HG03521 (cell line): Measurements from ENCODE around the gene MRPS5.
"Not testable (repeated sequence)": the region's sequence is repeated elsewhere in the genome, so short reads cannot be mapped to it uniquely, and the experiment has no call there.

Experiments
- ATAC-seq: cut with Tn5 transposase; IDR thresholded peaks from one replicate; pipeline ENCODE4 v1.9.1; 2021; ENCODE audit warnings: mild to moderate bottlenecking, moderate library complexity; ENCODE audit not compliant: unreplicated experiment

The MRPS5 gene

DNA sequence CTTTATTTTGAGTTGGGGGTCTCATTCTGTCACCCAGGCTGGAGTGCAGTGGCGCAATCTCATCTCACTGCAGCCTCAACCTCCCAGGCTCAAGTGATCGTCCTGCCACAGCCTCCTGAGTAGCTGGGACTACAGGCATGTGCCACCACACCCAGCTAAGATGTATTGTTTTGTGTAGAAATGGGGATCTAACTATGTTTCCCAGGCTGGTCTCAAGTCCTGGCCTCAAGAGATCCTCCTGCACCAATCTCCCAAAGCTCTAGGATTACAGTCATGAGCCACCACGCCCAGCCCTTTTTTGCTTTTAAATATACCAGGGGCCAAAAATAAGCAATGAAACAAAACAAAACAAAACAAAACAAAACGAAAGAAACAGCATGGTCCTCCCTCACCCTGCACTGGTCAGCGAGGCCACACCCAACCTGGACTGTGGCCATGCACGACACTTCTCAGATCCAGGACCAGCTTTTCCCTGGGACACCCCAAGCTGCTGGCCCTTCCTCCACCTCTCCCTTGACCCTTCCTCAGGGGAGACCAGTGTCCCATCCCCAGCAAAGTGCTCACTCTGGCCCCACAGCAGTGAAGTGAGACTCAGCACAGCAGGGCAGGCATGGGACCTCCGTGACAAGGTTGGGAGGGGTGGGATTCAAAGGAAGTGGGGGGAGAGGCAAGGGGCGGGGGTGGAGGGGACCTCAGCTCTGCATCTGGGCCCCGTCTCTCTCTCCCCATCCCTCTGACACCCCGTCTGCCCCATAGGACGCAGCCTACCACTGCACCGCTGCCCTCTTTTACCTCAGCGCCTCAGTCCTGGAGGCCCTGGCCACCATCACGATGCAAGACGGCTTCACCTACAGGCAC lies 72.6 kb downstream of the MRPS5 start:
- ATAC-seq = no peak

DNA sequence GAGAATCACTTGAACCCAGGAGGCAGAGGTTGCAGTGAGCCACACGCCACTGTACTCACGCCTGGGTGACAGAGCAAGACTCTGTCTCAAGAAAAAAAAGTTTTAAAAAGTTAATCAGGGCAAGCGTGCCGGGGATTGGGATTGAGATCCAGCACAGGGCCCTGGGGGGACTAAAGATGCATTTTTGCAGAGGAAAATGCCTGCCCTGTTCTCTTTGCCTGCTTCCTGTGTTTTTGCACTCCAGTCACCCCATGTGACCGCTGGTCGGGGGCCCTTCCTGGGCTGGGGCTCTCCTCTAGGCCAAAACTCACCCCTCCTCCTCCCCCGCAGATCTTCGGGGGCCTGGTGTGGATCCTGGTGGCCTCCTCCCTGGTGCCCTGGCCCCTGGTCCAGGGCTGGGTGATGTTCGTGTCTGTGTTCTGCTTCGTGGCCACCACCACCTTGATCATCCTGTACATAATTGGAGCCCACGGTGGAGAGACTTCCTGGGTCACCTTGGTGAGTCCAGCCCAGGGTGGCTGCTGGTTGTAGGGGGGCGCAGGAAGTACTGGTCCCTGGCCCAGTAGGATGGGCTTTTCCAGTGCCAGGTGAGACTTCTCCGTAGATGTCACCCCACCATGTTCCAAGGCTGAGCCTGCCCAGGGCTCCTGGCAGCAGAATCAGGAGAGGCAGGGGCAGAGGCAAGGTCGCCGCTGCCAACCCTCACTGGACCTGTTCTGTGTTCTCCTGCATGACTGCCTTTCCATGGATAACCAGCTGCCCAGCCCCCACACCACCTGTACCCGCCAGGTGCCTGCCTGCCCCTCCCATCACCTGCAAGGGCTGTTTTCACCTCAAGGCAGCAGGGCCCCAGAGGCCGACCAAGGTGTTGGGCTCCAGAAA lies 73.7 kb downstream of the MRPS5 start:
- ATAC-seq = no peak

DNA sequence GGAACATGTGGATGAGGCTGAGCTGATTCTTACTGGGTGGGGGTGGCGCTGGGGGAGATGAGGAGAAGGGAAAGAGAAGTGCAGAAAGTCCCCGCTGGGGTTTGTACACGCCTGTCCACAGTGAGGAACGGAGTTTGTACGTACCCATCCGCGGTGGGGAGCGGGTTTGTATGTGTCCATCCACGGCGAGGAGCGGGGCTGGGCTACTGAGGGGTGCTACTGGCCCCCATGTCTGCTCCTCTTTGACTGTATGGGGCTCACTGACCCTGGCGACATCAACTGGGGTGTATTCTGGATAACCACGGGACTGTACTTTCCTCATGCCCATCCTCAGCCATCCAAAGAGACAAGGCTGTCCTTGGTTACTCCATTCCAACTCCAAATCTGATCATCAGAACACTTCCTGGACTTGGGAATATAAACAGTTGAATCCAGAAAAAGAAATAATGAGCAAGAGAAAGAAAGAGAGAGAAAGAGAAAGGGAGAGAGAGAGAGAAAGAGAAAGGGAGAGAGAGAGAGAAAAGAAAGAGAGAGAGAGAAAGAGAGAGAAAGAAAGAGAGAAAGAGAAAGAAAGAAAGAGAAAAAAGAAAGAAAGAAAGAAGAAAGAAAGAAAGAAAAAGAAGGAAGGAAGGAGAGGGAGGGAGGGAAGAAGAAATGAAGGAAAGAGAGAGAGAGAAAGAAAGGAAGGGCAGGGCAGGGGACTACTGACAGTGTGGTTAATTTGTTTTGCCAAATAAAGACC lies 75.1 kb downstream of the MRPS5 start:
- no peak for ATAC-seq

DNA sequence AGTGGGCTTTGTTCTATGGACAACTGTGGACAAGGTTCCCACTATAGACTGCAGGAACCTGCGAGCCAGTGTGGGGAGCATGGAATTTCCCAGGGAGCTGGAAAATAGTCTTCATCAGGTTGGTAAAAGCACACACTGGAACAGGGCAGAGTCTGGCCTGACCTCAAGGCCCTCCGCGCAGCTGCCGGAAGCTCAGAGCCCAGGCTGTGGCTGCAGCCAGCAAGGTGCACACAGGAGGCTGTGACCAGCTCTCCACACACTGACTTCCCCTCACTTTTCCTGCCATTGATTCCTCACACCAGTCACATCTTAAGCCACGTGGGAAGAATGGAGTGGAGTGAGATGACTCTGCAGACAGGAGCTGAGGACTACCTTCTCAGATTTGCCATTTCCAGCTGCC lies 77.0 kb downstream of the MRPS5 start:
- ATAC-seq = no peak

DNA sequence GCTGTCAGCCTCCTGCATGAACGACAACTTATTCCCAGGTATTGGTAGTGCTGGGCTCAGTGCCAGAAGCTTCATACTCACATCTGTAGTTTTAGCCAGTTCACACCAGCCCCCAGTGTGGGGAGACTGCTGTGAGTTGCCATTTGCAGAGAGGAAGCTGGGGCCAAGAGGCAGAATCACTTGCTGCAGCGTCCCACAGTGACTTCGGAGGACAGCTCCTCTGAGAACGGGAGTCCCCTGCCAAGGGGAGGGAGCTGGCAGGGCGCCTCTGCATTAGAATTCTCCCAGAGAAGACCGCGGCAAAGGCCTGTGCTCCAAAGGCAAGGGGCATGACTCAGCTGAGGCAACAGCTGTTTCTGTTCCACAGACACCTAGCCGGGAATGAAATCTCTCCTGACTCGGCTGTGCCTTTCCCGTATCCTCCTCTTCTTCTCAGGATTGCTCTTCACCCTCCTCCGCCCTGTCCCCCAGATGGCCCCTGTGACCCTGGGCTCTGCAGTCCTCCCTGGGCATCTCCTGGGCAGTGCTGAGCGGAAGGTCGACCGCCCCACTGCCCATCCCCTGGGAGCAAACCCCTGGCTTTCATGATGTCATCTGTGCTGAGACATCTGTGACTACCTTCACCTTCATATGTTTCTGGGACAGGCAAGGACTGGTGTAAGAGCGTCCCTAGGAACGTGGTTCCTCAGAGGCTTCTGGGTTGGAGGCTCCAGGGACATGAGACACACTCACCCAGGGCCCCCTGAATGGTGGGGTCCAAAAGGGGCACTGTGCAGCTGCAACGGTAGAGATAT lies 78.1 kb downstream of the MRPS5 start:
- ATAC-seq = no peak

DNA sequence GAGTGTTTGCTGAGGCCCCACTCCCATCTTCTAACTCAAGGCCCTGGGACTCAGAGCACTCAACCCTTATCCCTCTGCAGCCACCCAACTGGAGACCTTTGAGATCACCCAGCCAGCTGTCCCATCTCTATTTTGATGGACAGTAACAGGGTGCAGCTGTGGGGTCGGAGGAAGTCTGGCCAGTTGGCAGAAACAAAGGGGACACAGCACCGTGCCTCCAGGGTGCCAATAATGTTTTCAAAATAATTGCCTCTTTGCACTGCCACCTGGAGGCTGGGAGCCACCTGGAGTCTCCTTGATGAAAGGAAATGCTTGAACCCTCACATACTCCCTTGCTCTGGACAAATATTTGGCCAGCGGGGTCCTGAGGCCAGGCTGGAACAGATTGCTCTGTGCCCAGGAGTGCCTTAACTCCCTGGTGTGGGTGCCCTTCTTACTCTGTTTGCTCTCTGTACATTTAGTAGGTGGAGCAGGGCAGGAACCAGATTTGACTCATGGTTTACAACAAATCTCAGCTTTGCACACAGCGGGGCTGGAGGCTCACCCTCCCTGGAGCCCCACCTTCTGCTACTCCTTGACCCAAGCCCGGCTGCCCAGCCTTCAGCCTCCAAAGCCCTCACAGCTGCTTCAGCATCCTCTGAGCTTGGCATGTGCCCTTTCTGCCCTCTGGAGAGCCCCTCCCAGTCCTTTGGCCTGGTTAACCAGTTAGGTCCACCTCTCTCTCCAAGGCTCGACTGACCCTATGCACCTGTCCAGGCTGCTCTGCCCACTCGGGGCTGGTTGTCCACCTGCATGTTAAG lies 78.9 kb downstream of the MRPS5 start:
- no peak for ATAC-seq

DNA sequence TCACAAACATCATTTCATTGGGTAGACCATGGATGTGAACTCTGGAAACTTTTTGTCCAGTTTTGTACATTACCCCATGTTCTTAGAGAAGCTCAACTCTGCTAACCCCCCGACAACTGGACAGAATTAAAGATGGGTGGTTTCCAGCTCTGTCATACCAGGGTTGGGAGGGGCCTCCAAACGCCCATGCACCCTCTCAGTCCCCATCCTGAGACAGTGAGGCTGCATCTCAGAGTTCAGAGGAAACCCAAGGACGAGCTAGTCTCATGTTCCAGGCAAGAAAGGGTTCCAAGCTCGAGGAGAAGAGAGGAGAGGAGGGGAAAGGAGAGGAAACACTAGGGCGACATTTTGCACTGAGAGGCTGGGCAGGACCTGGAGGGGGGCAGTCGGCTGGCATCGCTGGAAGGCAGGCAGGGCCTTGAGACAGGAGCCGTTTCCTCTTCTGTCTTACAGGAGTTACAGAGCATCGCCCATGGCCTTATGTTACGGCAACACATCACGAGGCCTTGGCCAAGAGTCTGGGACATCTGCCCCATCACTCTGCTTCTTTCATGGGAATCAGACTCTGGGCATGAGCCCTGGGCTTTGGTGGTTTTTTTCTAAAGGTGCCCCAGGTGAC lies 79.7 kb downstream of the MRPS5 start:
- ATAC-seq = no peak

DNA sequence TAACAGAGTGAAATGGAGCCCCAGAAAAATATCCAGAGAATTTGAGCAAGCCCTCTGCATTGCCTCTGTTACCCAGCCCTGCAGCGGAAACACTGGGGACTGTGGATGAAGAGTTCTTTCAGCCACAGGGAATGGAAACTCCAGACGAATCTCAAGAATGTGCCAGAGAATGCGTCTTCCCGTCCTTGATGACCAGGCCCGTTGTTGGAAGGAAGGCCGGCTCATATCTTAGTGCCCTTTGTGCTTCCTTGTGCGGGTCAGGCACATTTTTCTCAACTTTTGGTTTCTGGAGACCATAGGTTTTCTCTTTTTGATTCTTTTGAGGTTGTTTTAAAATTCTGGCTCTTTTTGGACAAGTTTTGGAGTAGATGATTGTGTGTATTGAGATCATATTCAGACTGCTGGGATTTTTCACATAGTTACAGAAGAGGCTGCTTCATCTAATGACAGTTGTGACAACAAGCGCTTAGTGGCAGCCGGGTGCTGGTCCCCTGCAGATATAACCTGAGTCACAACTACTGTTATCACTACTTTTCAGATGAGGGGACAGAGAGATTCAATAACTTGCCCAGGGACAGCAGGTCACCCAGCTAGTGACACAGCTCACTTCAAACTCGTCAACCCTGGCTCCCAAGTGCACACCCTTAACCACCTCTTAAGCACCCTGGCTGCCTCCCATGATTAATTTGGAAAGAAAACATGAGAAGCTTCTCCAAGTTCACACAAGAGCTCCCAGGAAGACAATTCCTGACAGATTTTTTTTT lies 80.4 kb downstream of the MRPS5 start:
- no peak for ATAC-seq

DNA sequence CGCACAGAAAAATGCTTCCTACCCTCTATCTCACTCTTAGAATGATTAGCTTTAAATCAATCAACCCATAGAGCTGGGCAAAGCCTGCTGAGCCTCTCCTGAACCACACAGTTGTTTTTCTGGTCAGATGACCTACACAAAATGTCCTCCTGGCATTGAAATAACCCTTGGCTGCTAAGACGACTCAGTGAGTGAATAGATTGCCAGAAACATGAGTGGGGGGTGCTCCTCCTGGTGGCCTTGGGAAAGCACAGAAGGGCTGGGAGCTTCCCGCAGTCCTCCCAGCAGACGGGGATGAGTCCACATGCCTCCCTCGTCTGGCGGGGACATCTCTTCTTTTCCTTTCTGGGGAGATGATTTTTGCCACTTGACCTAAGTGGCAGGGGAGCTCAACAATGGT lies 81.2 kb downstream of the MRPS5 start:
- ATAC-seq = no peak

DNA sequence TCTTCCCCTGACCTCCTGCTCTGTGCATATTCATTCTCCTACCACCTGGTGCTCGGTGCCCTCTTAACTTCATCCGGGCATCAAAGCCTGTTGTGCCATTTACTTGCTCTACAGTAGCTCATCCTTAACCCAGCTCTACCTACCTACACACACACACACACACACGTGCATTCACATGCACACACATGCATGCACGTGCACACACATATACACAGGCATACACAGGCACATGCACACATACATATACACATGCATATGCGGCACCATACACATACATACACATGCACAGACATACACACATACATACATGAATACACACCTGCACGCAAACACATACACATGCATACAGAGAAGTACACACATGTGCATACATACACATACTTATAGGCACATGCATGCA lies 81.6 kb downstream of the MRPS5 start:
- ATAC-seq = no peak

DNA sequence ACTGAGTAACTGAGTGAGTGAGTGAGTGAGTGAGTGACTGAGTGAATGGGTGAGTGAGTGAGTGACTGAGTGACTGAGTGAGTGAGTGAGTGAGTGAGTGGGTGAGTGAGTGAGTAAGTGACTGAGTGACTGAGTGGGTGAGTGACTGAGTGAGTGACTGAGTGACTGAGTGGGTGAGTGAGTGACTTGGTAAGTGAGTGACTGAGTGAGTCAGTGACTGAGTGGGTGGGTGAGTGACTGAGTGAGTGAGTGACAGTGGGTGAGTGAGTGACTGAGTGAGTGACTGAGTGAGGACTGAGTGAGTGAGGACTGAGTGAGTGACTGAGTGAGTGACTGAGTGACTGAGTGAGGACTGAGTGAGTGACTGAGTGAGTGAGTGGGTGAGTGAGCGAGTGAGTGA lies 82.2 kb downstream of the MRPS5 start:
- no peak for ATAC-seq

DNA sequence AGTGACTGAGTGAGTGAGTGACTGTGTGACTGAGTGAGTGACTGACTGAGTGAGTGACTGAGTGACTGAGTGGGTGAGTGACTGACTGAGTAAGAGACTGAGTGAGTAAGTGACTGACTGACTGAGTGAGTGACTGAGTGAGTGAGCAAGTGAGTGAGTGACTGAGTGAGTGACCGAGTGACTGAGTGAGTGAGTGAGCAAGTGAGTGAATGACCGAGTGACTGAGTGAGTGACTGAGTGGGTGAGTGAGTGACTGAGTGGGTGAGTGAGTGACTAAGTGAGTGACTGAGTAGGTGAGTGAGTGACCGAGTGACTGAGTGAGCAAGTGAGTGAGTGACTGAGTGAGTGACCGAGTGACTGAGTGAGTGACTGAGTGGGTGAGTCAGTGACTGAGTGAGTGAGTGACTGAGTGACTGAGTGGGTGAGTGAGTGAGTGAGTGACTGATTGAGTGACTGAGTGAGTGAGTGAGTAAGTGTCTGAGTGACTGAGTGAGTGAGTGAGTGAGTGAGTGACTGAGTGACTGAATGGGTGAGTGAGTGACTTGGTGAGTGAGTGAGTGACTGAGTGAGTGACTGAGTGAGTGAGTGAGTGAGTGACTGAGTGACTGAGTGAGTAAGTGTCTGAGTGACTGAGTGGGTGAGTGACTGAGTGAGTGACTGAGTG lies 82.8 kb downstream of the MRPS5 start:
- ATAC-seq = no peak

DNA sequence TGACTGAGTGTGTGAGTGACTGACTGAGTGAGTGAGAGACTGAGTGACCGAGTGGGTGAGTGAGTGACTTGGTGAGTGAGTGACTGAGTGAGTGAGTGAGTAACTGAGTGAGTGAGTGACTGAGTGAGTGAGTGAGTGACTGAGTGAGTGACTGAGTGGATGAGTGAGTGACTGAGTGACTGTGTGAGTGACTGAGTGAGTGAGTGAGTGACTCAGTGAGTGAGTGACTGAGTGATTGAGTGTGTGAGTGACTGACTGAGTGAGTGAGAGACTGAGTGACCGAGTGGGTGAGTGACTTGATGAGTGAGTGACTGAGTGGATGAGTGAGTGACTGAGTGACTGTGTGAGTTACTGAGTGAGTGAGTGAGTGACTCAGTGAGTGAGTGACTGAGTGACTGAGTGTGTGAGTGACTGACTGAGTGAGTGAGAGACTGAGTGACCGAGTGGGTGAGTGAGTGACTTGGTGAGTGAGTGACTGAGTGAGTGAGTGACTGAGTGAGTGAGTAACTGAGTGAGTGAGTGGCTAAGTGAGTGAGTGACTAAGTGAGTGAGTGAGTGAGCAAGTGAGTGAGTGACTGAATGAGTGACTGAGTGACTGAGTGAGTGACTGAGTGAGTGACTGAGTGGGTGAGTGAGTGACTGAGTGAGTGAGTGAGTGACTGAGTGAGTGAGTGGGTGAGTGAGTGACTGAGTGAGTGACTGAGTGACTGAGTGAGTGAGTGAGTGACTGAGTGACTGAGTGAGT lies 83.6 kb downstream of the MRPS5 start:
- ATAC-seq = not testable (repeated sequence)

DNA sequence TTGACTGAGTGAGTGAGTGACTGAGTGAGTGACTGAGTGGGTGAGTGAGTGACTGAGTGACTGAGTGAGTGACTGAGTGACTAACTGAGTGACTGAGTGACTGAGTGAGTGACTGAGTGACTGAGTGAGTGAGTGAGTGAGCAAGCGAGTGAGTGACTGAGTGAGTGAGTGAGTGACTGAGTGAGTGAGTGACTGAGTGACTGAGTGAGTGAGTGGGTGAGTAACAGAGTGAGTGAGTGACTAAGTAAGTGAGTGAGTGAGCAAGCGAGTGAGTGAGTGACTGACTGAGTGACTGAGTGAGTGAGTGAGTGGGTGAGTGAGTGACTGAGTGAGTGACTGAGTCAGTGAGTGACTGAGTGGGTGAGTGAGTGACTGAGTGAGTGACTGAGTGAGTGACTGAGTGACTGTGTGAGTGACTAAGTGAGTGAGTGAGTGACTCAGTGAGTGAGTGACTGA lies 84.2 kb downstream of the MRPS5 start:
- no peak for ATAC-seq

DNA sequence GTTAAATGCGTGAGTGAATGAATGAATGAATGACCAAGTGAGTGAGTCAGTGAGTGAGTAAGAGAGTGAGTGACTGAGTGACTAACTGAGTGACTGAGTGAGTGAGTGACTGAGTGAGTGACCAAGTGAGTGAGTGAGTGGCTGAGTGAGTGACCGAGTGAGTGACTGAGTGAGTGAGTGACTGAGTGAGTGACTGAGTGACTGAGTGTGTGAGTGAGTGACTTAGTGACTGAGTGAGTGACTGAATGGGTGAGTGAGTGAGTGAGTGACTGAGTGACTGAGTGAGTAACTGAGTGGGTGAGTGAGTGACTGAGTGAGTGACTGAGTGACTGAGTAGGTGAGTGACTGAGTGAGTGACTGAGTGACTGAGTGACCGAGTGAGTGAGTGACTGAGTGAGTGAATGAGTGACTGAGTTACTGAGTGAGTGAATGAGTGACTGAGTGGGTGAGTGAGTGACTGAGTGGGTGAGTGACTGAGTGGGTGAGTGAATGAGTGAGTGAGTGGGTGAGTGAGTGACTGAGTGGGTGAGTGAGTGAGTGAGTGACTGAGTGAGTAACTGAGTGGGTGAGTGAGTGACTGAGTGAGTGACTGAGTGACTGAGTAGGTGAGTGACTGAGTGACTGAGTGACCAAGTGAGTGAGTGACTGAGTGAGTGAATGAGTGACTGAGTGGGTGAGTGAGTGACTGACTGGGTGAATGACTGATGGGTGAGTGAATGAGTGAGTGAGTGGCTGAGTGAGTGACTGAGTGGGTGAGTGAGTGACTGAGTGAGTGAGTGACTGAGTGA lies 84.8 kb downstream of the MRPS5 start:
- no peak for ATAC-seq
